ENCODE data around the gene ARNT2.
"Not testable (repeated sequence)": the region's sequence is repeated elsewhere in the genome, so short reads cannot be mapped to it uniquely, and the experiment has no call there.

ARNT2 gene

GRCh38 chr15:80404057-80404760 is at the start of gene ARNT2:
Gene ARNT2, plus strand, starts transcription at chr15:80404382. Its CDS starts 134 bp downstream, at chr15:80404516.
- no peak for DNase-seq (ENCODE audit: low read depth in 1 of 2, low spot score in 1 of 2)

- no peak for DNase-seq (ENCODE audit: low read depth in 1 of 2, low spot score in 1 of 2)
These were observed 37.1 kb upstream of the ARNT2 start for GRCh38 chr15:80367094-80367493.

DNA sequence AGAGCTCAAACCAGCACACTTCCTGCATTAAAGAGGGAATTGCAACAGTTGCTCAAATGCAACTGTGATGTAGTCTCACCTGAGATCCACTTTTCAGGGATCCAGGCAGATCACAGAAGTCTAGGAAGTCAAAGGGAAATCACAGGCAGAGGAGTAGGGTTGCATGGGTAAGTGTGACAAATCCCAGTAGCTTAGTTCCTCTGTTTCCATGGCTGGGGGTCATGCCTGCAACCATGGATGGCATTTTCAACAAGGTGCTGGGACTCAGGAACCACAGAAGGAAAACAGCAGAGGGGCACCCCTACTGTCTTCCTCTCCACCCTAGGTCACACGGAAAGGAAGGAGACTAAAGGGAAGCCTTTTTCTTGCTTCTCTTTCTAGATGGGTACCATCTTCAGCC is 36.5 kb upstream of the ARNT2 start:
- no peak for DNase-seq (ENCODE audit: low read depth in 1 of 2, low spot score in 1 of 2)

DNA sequence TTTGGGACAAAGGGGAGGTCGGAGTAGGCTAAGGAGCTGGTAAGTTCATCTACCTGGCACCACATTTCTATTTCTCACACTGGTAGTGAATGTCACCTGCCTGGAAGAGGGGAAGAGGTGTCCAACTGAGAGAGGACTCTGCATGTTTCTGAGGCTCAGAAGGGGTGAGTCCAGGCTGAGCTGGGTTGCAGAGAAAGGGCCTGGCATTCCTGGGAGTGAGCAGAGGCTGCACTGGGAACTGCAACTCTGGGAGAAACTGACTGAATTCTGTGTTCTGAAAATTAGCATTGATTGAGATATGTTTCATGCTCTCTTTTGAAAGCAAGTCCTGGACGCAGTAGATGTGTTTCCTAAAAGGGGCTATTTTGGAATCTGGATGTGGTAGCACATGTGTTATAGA is 32.3 kb upstream of the ARNT2 start:
- no peak for DNase-seq (ENCODE audit: low read depth in 1 of 2, low spot score in 1 of 2)

DNA sequence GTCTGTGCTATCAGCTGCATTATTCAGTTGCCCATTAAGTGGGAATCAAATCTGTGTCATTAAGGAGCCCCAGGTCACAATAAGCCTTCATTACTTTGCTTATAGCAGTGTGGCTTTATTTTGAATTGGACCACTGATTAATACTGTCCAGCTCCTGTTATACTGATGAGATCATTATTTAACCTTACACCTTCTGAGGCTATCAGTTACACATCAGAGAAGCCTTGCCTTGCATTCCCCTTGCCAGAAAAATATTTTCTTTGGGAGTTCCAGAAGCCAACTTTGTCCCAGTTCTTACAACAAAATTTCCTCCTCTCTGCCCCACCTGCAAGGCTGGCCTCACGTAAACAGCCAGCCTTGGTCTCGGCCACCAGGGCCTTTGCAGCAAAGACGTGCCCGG is 29.7 kb upstream of the ARNT2 start:
- no peak for DNase-seq (ENCODE audit: low read depth in 1 of 2, low spot score in 1 of 2)

DNA sequence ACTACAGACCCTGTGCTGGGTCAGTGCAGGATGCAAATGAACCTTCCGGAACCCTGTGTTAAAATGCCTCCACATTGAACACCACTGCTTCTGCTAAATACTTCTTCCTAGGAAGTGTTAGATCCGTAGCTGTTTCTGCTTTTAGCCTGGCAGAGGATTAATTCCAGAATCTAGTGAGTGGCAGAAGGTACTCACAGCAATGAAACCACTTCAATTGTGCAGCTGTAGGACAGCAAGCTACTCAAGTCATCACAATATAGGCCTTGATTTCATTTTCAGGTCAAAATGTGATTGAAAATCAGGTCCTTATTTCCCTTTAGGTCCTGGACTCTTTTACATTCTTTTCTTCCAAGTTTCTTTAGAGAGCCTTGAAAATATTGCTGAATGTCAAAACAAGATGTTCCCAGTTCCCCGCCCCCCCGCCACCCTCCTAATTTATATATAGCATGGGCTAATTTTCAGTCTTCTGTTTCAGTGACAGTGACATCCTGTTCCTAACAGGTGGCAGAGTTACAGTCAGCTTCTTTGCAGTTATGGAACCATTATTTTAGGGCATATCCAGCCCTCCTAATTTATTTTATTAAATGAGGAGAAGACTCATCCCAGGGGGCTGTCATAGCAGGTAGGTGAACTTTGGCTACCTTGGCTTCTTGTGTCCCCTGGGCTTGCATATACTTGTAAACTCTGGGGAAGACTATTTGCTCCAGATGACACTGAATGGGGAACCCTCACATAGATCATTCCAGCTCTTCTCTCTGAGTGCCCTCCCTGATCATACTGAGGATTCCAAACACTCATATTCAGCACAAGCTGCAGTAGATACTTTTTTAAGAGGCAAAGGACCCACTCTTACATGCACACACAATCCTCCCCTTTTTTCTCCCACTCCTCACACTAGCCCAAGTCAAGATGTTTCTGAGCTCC is 28.0 kb upstream of the ARNT2 start:
- DNase-seq (ENCODE audit: low read depth in 1 of 2, low spot score in 1 of 2) = no peak

- DNase-seq (ENCODE audit: low read depth in 1 of 2, low spot score in 1 of 2) = no peak
These were observed 24.5 kb upstream of the ARNT2 start for GRCh38 chr15:80379693-80380092.

- no peak for DNase-seq (ENCODE audit: low read depth in 1 of 2, low spot score in 1 of 2)
These were observed 24.0 kb upstream of the ARNT2 start for GRCh38 chr15:80380154-80380553.

GRCh38 chr15:80382285-80382684 is 21.9 kb upstream of the ARNT2 start:
- no peak for DNase-seq (ENCODE audit: low read depth in 1 of 2, low spot score in 1 of 2)

- DNase-seq (ENCODE audit: low read depth in 1 of 2, low spot score in 1 of 2) = no peak
These were observed 19.8 kb upstream of the ARNT2 start for GRCh38 chr15:80384432-80384831.

DNA sequence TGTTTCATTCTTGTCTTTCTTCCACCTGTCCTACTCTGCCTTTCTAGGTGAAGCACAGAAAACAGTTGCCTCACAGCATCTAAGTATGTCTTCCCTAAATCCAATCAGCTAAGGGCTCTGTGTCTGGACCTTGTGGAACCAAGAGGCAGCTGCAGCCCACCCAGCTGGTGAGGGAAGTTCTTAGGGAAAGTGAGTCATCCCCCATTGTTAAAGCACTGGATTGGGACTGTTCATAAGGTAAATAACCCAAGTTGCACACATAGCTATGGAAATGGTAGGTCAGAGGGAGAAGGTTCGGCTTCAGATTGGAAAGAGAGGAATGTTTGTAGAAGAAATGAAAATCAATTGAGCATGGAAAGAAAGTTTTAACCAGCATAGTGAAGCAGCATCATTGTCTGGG is 18.0 kb upstream of the ARNT2 start:
- no peak for DNase-seq (ENCODE audit: low read depth in 1 of 2, low spot score in 1 of 2)

GRCh38 chr15:80388326-80388725 is 15.9 kb upstream of the ARNT2 start:
- DNase-seq (ENCODE audit: low read depth in 1 of 2, low spot score in 1 of 2) = no peak

DNA sequence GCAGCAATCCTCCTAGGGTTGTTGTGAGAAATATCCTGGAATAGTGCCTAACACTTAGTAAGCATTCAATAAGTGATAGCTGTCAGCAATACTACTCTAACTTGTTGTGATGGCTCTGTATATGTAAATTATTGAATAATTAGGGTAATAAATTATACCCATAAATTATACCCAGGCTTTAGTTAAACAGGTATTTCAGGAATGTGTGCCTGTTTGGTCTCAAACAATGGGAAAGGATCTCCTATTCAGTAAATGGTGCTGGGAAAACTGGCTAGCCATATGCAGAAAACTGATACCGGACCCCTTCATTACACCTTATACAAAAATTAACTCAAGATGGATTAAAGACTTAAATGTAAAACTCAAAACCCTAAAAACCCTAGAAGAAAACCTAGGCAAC is 14.8 kb upstream of the ARNT2 start:
- no peak for DNase-seq (ENCODE audit: low read depth in 1 of 2, low spot score in 1 of 2)

DNA sequence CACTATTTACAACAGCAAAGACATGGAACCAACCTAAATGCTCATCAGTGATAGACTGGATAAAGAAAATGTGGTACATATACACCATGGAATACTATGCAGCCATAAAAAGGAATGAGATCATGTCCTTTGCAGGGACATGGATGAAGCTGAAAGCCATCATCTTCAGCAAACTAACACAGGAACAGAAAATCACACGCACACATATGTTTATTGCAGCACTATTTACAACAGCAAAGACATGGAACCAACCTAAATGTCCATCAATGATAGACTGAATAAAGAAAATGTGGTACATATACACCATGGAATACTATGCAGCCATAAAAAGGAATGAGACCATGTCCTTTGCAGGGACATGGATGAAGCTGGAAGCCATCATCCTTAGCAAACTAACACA is 13.2 kb upstream of the ARNT2 start:
- not testable (repeated sequence) for DNase-seq (ENCODE audit: low read depth in 1 of 2, low spot score in 1 of 2)

DNA sequence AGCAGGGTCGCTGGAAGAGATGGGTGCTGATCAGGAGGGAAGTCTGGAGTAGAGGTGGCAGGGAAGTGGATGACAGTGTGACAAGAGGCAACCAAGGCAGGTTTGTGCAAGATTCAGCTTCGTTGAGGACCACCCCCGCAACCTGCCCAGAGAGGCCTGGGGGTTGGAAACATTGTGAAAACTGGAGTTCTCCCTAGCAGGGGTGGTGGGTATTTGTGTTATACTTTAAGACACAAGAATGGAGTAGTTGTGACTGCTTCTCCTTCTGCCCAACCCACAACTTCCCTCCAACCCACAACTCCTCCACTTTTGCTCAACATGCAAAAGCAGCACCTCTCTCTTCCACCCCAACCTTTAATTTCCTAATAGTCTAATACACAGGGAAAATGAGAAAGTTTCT is 8.6 kb upstream of the ARNT2 start:
- no peak for DNase-seq (ENCODE audit: low read depth in 1 of 2, low spot score in 1 of 2)

DNA sequence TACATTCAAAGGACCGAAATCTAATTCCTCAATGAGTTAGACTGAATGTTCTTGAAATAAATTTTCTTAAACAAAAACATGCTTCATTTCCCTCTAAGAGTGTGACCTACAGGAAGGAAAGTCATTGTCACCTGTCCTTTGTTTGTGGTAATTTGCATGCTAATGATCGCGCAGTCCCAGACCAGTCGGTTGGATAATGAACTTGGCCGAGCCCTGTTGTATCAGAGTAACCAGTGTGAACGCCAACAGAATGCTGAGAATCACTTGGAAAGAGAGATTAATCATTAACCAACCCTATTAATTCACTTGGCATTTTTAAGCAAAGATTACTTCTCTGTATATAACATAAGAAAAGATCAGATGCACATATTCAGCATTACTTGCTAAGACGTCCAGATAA is 8.1 kb upstream of the ARNT2 start:
- no peak for DNase-seq (ENCODE audit: low read depth in 1 of 2, low spot score in 1 of 2)

DNA sequence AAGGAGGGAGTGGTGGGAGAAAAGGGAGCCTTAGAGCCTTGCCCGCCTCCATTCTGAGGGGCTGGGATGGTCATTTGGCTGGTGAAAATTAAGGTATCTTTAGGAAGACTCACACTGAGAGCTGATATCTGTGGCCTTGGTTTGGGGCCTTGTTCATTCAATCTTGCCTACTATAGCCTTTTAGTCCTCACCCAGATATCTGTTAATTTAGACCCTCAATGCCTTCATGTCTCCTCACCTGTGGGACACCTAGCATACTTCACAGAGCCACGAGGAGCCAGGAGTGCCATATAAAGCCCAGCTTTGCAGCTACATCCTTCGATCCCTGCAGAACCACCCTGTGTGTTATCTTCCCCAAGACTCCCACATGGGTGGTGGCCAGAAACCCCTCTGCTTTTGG is 4.7 kb upstream of the ARNT2 start:
- no peak for DNase-seq (ENCODE audit: low read depth in 1 of 2, low spot score in 1 of 2)

GRCh38 chr15:80401456-80401855 is 2.7 kb upstream of the ARNT2 start:
- no peak for DNase-seq (ENCODE audit: low read depth in 1 of 2, low spot score in 1 of 2)

- DNase-seq (ENCODE audit: low read depth in 1 of 2, low spot score in 1 of 2) = no peak
These were observed 1.8 kb upstream of the ARNT2 start for GRCh38 chr15:80402339-80402738.

- DNase-seq (ENCODE audit: low read depth in 1 of 2, low spot score in 1 of 2) = no peak
These were observed 498 bp upstream of the ARNT2 start for GRCh38 chr15:80403712-80404056.

DNA sequence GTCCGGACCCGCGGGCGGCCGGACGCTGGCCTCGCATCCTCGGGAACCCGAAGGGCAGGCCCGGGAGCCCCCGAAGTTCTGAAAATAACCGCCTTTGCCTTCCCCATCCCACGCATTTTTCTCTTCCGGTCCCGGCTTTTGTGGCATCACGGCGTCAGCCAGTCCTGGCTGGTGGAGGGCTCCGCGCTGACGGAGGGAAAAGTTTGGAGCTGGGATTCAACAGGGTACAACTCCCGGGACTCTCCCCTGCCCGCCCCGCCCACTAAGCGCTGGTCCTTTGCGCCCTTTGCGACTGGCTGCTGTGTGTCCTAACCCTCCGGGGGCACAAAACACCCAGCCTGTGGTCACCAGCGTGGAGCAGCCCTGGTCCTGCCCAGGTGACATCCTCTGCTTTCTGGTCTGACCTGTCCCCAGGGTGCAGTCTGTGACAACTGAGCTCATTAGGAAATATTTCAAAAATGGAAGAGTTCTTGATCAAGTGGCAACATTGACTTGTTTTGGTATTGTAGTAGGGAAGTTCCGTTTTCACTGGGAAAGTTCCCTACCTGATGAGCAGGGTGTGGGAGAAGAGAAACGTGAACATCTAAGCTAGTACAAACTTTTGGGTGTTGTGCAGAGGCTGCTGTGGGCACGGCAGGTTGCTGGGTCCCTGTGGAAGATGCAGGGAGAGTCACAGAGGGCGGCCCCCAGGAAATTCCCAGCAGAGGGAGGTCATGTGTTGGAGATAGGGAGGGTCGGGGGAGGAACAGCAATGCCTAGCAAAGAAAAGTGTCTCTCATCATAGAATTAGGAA is 775 bp downstream of the ARNT2 start:
- no peak for DNase-seq (ENCODE audit: low read depth in 1 of 2, low spot score in 1 of 2)

GRCh38 chr15:80405554-80405850 is 1.3 kb downstream of the ARNT2 start:
- no peak for DNase-seq (ENCODE audit: low read depth in 1 of 2, low spot score in 1 of 2)
